ENCODE measurements around the gene PPP1R7. TPM values are rescaled to one million over a fixed set of nuclear protein-coding genes. Genes with fewer than 3 reads are reported as not detected.

The PPP1R7 gene
- polyA plus RNA-seq, 1 experiment: 99.0 TPM

DNA sequence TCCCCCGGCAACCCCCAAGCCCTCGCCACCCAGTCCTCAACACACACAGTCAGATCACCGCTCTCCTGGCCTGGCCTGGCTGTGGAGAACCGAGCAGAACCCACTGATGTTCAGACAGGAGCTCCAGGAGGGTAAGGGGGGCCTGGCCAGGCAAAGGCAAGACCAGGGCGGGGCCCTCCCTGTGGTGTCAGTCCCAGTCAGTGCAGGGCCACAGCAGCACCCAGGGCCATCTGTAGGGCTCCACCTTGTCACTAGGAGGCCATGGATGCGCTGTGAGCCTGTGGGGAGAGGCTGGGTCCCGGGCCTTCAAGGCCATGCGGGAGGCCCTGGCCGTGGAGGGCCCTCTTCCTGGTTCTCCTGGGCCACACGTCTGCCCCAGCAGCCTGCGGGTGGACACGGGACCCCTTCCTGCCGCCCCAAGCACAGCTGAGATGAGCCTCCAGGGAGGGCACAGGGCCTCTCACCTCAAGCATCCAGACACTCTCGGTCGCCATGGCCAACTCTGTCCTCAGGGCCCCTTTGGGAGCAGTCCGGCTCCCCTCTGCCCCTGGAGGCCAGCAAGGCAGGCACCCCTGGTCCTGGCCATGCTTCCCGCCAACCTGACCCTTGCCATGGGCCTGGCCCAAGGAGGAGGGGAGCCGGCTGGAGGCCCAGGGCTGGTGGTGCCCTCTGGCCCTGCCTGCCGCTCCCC is 40.2 kb downstream of the PPP1R7 start:
- no peak for DNase-seq (ENCODE audit: low read depth, low spot score)
- H3K9me3 ChIP-seq (ENCODE audit: control insufficient read depth, insufficient read depth, low read length): no peaks in the 10 kb centered on the region; the same call in 1 of the 2 replicates
- POLR2A ChIA-PET: no interaction called here
- peaks cover 13% of the 10 kb centered on the region for H3K27me3 ChIP-seq (ENCODE audit: control insufficient read depth, insufficient read depth, low read length)
- TF ChIP-seq, protein P1, sequence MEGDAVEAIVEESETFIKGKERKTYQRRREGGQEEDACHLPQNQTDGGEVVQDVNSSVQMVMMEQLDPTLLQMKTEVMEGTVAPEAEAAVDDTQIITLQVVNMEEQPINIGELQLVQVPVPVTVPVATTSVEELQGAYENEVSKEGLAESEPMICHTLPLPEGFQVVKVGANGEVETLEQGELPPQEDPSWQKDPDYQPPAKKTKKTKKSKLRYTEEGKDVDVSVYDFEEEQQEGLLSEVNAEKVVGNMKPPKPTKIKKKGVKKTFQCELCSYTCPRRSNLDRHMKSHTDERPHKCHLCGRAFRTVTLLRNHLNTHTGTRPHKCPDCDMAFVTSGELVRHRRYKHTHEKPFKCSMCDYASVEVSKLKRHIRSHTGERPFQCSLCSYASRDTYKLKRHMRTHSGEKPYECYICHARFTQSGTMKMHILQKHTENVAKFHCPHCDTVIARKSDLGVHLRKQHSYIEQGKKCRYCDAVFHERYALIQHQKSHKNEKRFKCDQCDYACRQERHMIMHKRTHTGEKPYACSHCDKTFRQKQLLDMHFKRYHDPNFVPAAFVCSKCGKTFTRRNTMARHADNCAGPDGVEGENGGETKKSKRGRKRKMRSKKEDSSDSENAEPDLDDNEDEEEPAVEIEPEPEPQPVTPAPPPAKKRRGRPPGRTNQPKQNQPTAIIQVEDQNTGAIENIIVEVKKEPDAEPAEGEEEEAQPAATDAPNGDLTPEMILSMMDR (IDR thresholded peaks at IDR 0.05; ENCODE audit: low read depth, low read length): no peak
- H3K4me3 ChIP-seq (ENCODE audit: low read depth, low read length): no peak overlapping the region
- H3K27ac ChIP-seq (ENCODE audit: low read depth, low read length): no peak overlapping the region
- CTCF ChIA-PET: no interaction called here

DNA sequence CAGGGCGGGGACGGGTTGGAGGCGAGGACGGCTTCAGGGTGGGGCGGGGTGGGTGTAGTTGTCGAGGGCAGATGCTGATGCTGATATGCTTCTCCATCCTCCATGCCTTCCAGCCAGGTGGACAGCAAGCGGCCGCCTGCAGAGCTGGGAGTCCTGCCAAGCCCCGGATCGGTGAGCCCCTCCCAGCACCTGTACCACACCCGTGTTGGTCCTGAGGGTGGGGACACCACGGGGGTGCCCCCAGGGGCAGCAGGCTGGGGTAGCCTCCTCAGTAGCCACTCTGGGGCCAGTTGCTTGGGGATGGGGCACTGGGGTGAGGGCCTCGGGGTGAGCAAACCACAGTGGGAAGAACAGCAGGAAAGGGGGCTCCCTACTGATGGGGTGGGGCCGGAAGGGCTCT is 40.8 kb downstream of the PPP1R7 start:
- Histone ChIP-seq H3K27me3 (ENCODE audit: control insufficient read depth, insufficient read depth, low read length) (peaks cover 15% of the 10 kb centered on the region), H3K4me3 (ENCODE audit: low read depth, low read length) (no peak overlapping the region), H3K27ac (ENCODE audit: low read depth, low read length) (no peak overlapping the region), H3K9me3 (ENCODE audit: control insufficient read depth, insufficient read depth, low read length) (no peaks in the 10 kb centered on the region; the same call in 1 of the 2 replicates)
- no peak for DNase-seq (ENCODE audit: low read depth, low spot score)
- POLR2A ChIA-PET: no interaction called here
- CTCF ChIA-PET: no interaction called here
- TF ChIP-seq, protein P1 (IDR thresholded peaks at IDR 0.05; ENCODE audit: low read depth, low read length): no peak

DNA sequence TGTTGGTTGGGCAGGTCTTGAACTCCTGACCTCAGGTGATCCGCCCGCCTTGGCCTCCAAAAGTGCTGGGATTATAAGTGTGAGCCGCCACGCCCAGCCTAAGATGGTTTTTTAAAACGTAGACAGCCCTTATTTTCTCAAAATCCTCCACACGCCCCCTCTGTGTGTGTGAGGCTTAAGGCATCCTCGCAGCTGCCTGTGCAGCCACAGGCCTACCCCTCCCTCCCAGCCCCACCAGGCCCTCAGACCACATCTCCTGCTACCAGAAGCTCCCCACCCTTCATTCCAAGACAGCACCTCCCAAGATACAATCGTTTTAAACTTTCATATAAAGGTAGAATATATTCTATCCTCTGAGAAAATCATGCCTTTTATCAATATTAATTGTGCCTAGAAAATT is 43.0 kb downstream of the PPP1R7 start:
- Histone ChIP-seq H3K4me3 (ENCODE audit: low read depth, low read length) (no peak overlapping the region), H3K27ac (ENCODE audit: low read depth, low read length) (no peak overlapping the region), H3K9me3 (ENCODE audit: control insufficient read depth, insufficient read depth, low read length) (no peaks in the 10 kb centered on the region; the same call in 1 of the 2 replicates), H3K27me3 (ENCODE audit: control insufficient read depth, insufficient read depth, low read length) (peaks cover 16% of the 10 kb centered on the region)
- ChIA-PET POLR2A (no interaction called here), CTCF (no interaction called here)
- no peak for DNase-seq (ENCODE audit: low read depth, low spot score)
- TF ChIP-seq, protein P1 (IDR thresholded peaks at IDR 0.05; ENCODE audit: low read depth, low read length): no peak

DNA sequence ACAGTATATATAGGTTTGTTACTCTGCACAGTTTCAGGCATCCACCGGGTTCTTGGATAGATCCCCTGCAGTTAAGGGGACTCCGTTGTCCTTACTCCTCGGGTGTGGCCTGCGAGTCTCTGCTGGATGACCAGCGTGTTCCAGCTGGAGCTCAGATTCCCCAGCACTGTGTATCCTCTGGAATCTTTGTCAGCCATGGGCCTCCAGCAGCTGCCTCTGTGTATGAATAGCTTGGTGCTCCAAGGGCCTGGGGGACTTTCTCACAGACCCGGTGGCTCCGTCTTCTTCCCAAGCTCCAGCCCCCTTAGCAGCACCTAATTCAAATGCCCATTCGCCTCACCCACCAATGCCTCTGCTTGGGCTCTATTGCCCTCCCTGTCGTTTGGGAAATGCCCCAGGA is 44.5 kb downstream of the PPP1R7 start:
- no peak for DNase-seq (ENCODE audit: low read depth, low spot score)

More for the DNA sequence above, 44.5 kb downstream of the PPP1R7 start:
- Histone ChIP-seq H3K4me3 (ENCODE audit: low read depth, low read length) (no peak overlapping the region), H3K9me3 (ENCODE audit: control insufficient read depth, insufficient read depth, low read length) (no peaks in the 10 kb centered on the region; the same call in 1 of the 2 replicates), H3K27me3 (ENCODE audit: control insufficient read depth, insufficient read depth, low read length) (peaks cover 14% of the 10 kb centered on the region), H3K27ac (ENCODE audit: low read depth, low read length) (no peak overlapping the region)
- POLR2A ChIA-PET: no interaction called here
- TF ChIP-seq, protein P1 (IDR thresholded peaks at IDR 0.05; ENCODE audit: low read depth, low read length): no peak
- CTCF ChIA-PET: no interaction called here
